Measurements from ENCODE around the gene PON3.

GRCh38 chr7:95309951-95310350 is 86.2 kb downstream of the PON3 start:
- TF ChIP-seq POLR2A (IDR thresholded peaks at IDR 0.05): no peak
- TF ChIP-seq, protein P1, sequence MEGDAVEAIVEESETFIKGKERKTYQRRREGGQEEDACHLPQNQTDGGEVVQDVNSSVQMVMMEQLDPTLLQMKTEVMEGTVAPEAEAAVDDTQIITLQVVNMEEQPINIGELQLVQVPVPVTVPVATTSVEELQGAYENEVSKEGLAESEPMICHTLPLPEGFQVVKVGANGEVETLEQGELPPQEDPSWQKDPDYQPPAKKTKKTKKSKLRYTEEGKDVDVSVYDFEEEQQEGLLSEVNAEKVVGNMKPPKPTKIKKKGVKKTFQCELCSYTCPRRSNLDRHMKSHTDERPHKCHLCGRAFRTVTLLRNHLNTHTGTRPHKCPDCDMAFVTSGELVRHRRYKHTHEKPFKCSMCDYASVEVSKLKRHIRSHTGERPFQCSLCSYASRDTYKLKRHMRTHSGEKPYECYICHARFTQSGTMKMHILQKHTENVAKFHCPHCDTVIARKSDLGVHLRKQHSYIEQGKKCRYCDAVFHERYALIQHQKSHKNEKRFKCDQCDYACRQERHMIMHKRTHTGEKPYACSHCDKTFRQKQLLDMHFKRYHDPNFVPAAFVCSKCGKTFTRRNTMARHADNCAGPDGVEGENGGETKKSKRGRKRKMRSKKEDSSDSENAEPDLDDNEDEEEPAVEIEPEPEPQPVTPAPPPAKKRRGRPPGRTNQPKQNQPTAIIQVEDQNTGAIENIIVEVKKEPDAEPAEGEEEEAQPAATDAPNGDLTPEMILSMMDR (IDR thresholded peaks at IDR 0.05): no peak
